Muscle of back (tissue), 11 donors: ENCODE data around the gene PIK3R1. TPM values are rescaled to one million over a fixed set of nuclear protein-coding genes. Genes with fewer than 3 reads are reported as not detected.
"Not testable (repeated sequence)": the region's sequence is repeated elsewhere in the genome, so short reads cannot be mapped to it uniquely, and the experiment has no call there.

Experiments used
- DNase-seq, 3 donors: peaks; one replicate each; pipeline versions ENCODE4 v3.0.0 to v3.0.0-alpha.2; 2013
- polyA plus RNA-seq, 10 donors: library from polyadenylated mRNA; unstranded; fragments of 120-200 nt; gene quantifications; one replicate each; pipeline ENCODE4 v1.2.1, GENCODE V29; 2013; ENCODE audit not compliant: insufficient read length in 10 of 10

Gene PIK3R1
- polyA plus RNA-seq, 10 donors = 48.5 to 75.7 (median 62.7) TPM

DNA sequence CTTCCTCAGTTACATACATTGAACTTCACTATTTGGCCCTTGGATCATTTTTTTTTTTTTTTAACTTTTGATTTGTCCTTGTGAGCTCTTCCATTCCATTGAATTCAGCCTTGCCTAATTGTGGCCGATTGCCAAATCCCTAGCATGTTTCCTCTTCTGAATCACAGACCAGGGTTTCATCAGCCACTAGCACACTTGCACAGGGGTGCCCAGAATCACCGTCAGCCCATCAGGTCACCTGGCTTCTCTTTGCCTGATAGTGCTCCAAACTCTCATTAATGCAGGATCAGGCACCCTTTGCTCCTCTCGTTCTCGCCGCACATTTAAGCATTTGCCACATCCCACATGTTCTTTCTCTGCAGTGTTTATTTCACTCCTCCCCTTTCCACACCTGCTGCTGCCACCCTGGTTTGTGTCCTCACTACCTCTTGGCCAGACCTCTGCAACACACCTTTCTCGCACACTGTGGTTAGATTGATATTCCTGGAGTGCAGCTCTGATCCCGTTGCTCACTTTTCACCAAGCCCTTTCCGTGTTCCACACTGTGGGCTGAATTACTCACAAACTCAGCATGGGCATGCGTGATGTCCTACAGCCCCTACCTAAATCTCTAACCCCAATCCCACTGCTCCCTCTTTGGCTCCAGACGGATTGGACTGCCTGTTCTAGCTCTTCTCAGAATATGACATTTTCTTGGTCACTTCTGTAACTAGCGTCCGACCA lies 9.8 kb downstream of the PIK3R1 start:
- DNase-seq = peak in 1 of 3 donors; percentile 81

DNA sequence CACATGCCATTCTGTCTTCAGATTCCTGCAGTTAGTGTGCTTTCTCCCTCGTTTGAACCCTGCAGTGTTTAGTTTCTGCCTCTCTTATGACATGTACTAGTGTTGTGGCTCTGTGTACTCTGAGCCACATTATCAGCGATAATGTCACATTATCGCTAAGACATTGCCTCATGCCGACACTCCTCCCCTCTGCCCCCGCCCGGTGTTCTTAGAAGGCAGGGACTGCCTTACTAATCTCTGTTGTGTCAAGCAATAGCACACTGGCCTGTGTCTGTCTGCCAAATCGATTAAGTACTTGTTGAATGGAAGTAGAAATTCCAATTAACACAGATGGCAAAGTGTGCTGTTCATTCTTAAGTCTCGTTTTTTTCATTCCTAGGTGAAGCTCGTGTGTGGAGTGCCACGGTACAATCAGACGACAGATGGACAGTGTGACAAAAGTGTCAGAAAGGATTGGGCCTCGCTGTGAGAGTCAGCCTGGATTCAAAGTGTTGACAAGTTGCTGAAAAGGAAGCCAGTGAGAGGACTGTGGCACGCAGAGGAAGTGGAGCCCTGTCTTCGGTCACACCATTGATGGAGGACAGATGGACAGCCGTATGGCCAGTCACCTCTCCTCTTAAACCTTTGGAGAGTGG lies 10.5 kb downstream of the PIK3R1 start:
- no peak for DNase-seq

- DNase-seq = no peak
Measured at GRCh38 chr5:68226546-68227073, 11.1 kb downstream of the PIK3R1 start.

- DNase-seq = no peak
Measured at GRCh38 chr5:68227532-68228160, 12.1 kb downstream of the PIK3R1 start.

DNA sequence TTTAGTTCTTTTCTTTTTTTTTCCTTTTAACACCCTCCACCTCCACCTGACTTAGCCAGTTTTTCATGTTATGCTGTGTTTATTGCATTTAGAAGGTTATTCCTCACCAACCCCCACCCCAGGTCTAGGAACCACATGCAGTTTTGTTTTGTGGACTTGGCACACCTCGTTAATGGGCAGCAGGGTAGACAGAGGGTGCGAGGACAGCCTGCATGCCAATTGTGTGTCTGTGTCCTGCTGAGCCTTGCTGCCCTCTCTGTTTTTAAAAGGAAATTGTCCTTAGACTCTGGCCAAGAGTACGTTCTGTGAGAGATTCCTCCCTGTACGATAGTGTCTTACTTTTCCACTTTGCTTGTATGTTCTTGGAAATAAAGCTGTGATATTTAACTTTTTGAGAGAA lies 13.9 kb downstream of the PIK3R1 start:
- no peak for DNase-seq

- no peak for DNase-seq
Measured at GRCh38 chr5:68230285-68230684, 14.7 kb downstream of the PIK3R1 start.

DNA sequence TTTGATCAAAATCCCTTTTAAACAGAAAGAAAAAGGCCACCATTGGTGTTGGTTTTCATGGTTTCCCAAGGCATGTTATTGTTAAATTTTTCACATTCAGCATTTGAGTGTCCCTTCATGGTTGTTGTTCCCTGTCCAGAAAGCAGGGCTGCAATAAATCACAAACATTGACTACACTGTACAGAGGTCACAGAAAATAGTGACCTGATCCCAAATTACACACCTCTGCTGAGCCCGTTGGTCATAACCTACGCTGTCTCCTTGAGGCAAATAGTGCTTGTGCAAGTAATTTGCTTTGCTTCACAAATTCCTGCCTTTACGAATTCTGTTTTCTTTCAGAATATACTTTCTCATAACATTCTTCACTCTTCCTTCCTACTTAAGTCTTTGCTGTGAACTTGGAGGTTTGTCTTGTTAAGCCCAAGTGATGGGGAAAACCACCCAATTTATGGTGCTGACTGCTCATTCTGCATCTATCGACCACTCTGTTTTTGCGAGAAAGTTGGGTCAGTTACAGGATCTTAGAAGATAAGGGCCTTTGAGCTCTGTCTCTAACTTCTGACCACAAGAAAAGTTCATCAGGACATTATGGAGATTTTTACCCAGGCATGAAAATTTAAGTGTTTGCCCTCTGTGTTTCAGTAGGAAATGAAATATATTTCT lies 16.0 kb downstream of the PIK3R1 start:
- DNase-seq = no peak

- DNase-seq = no peak
Measured at GRCh38 chr5:68232277-68232676, 16.7 kb downstream of the PIK3R1 start.

DNA sequence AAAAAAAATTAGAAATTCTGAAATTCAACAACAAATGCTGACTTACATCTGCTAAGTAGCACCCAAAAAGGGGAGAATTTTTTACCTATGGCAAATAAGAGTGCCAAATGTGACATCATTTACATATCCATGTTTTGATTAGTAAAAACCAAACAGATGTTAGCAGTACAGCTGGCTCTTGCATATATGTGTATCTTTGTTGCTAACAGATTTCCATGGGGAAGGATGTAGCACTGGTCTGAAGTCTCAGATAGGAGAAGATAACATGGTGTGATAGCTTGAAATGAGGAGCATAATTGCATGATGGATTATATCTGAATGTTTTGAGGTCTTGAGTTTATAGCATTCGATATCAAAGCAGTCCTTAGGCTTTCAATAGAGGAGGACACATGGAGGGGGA lies 17.5 kb downstream of the PIK3R1 start:
- no peak for DNase-seq

DNA sequence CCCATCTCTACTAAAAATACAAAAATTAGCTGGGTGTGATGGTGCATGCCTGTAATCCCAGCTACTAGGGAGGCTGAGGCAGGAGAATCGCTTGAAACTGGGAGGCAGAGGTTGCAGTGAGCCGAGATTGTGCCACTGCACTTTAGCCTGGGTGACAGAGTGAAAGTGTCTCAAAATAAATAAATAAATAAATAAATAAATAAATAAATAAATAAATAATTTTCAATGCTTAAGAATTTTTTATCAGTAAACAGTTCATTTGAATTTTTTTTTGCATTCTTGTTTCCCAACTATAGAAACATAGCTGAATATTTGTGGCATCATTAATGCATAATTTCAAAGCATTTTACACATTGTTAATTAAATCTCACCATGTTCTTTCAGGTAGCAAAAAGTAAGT lies 19.7 kb downstream of the PIK3R1 start:
- DNase-seq = not testable (repeated sequence)

DNA sequence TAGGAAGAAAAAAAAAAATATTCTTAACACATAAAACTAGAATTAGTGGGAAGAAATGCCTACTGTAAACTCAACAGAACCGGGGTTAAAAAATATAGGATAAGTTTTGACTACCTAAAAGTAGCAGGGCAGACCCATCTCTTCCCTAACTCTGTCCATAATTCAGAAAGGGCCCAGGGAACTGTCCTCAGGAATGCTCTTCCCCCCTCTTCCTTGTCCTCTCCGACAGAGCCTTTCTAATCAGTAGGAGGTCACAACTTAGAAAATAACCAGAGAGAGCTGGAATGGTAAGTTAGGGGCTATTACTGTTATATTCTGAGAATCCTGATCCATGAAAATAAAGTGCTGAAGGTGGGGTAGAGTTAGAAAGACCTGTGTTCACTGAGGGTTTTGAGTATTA lies 22.2 kb downstream of the PIK3R1 start:
- DNase-seq = no peak

DNA sequence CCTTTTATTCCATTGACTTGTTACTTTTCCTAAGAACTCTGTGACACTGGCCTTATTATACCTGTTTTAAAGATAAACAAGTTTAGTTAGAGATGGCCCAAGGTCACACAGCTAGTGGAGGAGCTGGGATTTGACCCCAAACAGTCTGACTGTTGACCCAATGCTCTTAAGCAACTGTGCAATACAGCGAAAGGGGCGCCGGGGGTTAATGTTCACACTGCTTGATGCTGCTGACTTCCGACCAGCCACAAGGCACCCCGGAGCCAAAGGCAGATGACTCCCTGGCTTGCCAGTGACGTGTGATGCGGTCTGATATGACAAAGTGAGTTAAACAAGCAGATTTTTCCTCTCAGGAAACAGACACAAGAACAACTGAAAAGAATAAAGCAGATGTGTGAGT lies 23.9 kb downstream of the PIK3R1 start:
- DNase-seq = peak in 1 of 3 donors; percentile 71

- no peak for DNase-seq
Measured at GRCh38 chr5:68240202-68240601, 24.6 kb downstream of the PIK3R1 start.

DNA sequence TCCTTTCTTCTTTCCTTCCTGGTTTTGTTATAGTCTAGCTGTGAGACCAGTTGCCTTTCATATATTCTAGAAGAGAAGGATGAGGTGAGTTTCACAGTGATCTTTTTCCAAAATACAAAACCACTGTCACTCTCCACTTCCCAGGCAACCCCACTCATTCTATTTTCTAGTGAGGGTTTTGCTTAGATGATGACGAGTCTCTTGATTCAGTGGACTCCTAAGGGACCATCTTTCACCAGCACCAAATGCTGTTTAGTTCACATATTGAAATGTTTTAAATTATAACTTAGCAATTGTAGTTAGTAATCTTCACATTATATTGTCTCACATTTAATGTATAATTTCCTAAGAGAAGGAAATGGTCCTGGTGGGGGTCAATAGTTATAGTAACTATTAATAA lies 25.2 kb downstream of the PIK3R1 start:
- DNase-seq = no peak

DNA sequence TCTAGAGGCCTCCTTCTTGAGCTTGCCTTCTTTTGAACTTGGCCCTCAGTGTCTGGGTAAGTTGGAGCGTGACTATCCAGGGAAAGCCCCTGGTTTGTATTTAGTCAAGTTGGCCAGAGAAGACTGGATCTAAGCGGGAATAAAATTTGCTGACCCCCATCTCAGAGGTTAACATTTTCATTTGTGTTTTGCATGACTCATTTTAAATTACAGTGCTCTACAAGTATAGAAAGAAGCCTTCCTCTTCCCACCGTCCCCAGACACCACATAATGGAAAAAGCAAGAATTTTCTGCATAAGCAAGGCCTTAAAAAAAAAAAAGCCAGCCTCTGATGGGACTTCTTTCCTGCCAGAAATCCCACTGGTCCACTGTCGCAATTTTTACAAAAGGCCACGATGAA lies 27.2 kb downstream of the PIK3R1 start:
- peak in 2 of 3 donors; percentile 44 to 68 for DNase-seq

DNA sequence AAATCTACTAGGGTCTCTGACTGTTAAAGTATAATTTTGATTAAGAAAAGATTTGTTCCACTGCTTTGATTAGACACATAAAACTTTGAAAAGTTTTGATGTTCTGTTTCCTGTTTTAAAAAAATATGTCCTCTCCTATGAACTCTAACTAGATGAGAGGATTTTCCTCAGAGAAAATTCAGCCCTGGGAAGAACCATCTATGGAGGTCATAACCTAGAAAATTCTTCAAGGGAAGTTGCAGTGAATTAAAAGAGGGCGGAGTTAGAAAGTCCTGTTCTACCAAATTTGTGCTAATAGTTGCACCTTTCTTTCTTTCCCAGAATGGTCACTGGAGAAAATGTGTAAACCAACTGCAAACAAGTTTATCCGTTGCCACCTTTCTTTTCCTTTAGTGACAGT lies 27.7 kb downstream of the PIK3R1 start:
- no peak for DNase-seq

- no peak for DNase-seq
Measured at GRCh38 chr5:68243681-68244080, 28.1 kb downstream of the PIK3R1 start.

DNA sequence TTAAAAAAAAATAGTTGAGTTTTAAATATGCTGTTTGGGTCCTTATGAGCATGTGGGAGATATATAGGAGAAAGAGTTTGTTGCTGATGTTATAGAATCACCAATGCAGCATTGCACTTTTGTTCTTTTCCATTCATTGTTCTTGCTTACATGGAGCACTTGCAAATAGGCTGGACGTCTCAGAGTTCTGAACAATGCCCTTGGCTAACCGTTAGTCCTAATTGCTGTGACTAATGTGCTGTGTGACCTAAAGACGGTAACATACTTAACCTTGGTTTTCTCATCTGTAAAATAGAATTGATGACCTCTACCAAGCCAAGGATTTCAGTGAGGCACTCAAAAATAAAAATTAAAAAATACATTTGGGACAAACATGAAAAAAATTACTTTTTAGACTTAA lies 29.8 kb downstream of the PIK3R1 start:
- DNase-seq = no peak

DNA sequence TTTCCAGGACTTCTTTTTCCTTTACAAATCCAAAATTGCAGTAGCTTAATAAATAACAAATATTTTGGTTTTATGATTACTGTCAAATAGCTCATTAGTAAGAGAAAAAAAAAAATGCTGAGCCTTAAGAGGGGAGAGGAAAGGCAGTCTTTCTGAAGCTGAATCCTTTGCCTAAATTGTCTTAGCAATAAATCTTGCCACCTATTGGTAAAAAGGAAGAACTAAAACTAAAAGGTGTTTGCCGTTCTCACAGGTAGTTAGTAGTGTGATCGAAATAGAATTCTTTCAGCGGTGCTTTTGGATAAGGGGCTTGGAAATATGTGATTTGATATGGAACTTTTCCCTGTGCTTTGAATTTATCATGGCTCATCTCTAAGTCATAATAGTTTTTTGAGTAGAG lies 31.2 kb downstream of the PIK3R1 start:
- no peak for DNase-seq

- DNase-seq = no peak
Measured at GRCh38 chr5:68247627-68248026, 32.1 kb downstream of the PIK3R1 start.

DNA sequence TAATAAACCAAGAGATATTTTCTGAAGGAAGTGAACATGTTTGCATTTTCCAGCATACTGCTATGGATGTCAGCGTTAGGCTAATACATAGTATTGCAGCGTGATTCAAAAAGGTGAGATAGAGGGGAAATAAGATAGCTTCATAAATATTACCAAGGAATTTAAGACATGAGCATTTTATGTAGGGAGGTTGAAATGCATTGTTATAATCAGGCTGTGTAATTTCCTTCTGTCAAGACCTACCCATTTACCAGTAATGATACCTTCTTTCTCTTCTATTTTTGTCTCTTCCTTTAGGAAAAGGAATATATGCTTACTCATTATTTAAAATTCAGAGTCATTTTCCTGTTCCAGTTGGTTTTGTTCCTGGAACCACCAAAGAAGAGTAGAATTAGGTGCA lies 33.3 kb downstream of the PIK3R1 start:
- DNase-seq = no peak

- no peak for DNase-seq
Measured at GRCh38 chr5:68249520-68249919, 34.0 kb downstream of the PIK3R1 start.
